GM20000 (cell line): ENCODE results near the gene SHPK.

Source experiments
- DNase-seq: peaks from one replicate; pipeline ENCODE4 v3.0.0; 2012; ENCODE audit warnings: low spot score
- TF ChIP-seq, protein P1 (sequence below): IDR thresholded peaks from 2 replicates; pipeline ENCODE4 v1.5.1; 2012; ENCODE audit warnings: mild to moderate bottlenecking, control low read depth; ENCODE audit errors: extremely low read depth, missing control alignments

Gene SHPK

DNA sequence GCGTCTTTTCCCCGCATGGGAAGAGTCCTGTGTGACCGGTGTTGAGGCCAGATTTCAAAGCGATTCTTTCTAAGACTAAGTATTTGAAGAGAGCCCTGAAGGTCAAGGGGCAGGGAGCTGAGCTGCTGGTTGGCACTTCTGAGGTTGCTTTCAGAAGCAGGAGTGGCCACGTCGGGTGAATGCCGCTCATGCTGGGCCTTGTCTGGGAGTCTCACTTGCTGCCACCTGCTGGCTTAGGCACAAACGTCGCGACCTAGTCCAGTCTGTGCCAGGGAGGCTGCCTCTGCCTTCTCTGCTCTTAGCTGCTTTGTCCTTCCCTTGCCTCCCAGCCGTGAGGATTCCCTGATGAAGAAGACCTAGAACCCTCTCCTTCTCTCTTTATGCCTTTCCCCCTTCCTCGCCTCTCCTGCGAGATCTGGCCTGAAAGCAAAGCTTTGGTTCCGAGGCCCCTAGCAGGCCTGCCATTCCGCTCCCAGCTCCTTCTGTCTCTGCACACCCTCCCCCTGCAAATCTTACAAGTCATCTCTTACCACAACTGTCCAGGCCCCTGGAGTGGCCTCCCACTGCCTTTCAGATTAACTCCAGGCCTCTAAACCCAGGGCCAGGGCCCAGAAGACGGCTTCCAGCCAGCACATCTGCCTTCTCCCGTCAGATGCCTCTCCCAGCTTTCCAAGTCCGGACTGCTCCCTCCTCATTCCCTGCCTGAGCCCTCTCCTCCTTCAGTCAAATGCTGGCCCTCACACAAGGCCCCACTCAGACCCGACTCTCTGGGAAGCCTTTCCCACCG lies 11.9 kb upstream of the SHPK start:
- DNase-seq, result no peak
- TF ChIP-seq, protein P1, sequence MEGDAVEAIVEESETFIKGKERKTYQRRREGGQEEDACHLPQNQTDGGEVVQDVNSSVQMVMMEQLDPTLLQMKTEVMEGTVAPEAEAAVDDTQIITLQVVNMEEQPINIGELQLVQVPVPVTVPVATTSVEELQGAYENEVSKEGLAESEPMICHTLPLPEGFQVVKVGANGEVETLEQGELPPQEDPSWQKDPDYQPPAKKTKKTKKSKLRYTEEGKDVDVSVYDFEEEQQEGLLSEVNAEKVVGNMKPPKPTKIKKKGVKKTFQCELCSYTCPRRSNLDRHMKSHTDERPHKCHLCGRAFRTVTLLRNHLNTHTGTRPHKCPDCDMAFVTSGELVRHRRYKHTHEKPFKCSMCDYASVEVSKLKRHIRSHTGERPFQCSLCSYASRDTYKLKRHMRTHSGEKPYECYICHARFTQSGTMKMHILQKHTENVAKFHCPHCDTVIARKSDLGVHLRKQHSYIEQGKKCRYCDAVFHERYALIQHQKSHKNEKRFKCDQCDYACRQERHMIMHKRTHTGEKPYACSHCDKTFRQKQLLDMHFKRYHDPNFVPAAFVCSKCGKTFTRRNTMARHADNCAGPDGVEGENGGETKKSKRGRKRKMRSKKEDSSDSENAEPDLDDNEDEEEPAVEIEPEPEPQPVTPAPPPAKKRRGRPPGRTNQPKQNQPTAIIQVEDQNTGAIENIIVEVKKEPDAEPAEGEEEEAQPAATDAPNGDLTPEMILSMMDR, result peak; percentile 27

DNA sequence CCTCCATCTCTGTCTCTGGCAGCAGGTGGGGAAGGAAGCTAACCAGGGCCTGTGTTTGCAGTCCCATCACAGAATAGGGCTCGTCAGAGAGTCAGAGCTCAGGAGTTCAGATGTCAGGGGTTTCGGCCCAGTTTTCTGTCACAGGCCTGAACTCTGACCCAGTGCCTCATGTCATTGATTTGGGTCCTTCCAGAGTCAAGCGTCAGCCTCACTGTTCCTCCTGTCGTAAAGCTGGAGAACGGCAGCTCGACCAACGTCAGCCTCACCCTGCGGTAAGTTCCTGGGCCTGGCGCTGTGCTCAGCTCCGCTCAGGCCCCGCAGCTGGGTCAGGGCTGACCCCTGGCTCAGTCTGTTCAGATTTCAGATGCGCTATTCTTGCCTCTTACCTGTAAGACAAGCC lies 11.2 kb upstream of the SHPK start:
- no peak for DNase-seq
- TF ChIP-seq, protein P1, result no peak

DNA sequence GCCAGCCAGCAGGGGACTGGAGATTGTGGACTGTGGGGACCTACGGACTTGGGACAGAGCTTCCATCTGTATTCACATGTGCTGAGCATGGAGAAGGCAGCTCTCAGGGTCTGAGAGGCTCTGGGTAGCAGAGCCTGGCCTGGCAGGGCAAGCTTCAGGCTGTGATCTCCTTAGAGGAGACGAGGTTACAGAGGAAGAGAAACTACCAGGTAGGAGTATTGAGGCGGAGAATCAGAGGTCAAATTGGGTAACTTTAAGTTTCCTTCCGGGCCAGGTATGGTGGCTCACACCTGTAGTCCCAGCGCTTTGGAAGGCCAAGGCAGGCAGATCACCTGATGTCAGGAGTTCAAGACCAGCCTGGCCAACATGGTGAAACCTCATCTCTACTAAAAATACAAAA lies 9.3 kb upstream of the SHPK start:
- no peak for DNase-seq
- TF ChIP-seq, protein P1, result no peak

DNA sequence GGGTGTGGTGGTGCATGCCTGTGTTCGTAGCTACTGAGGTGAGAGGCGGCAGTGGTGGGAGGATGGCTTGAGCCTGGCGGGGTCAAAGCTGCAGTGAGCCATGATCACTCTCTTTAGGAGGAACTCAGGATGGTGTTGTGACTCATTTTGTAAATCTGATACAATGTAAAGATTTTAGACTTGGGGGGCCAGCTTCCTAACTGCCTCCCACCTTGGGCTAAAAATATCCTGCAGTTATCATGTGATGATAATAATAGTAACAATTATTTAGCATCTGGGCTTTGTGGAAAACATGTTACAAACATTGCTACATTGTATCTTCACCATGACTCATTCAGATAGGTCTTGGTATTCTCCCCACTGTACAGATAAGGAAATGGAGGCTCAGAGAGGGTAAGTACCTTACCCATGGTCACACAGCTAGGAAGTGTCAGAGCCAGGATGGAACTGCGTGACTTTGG lies 7.9 kb upstream of the SHPK start:
- DNase-seq, result no peak
- TF ChIP-seq, protein P1, result no peak

DNA sequence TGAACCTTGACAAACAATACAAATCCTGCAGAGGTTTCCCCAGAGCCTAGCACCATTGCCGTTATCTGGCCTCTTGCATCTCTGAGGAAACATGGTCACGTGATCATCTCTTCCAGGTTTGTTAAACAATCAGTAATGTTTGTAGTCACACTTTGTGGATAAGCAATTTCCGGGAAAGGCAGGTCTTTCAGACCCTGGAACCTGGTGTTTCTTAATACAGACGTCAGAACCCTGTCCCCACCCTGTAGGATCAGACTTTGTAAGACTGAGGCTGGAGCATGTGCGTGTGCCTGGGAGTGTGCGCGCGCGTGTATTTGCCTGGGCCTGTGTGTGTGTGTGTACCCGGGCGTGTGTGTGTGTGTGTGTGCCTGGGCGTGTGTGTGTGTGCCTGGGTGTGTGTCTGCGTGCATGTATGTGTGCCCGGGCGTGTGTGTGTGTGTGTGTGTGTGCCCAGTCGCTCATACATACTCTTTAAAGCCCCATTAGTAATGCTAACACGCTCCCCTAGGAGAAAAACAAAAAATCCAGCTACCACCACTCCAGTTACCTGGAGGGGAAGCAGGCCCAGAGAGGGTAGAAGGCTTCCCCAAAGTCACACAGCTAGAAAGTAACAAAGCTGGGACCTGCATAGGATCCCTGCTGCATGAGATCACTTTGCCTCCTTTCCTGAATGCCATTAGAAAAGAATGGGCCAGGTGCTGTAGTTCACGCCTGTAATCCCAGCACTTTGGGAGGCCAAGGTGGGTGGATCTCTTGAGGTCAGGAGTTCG lies 5.9 kb upstream of the SHPK start:
- TF ChIP-seq, protein P1, result no peak
- DNase-seq, result no peak

DNA sequence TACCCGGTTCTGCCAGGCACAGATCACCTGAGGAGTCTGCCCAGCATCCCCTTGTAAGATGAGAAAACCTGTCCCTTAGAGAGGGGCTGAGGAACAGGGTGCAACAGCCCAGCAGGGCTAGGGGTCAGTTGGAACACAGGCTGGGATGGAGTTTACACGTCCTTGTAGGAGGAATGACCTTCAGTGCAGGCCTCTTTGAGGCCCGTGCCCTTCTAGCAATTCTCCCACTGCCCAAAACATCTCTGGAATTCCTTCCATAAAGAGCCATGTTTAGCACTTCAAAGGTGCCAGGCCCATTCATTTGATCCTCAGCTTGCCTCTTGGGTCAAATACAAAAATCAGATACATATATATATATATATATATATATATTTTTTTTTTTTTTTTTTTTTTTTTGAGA lies 5.0 kb upstream of the SHPK start:
- TF ChIP-seq, protein P1, result no peak
- no peak for DNase-seq

DNA sequence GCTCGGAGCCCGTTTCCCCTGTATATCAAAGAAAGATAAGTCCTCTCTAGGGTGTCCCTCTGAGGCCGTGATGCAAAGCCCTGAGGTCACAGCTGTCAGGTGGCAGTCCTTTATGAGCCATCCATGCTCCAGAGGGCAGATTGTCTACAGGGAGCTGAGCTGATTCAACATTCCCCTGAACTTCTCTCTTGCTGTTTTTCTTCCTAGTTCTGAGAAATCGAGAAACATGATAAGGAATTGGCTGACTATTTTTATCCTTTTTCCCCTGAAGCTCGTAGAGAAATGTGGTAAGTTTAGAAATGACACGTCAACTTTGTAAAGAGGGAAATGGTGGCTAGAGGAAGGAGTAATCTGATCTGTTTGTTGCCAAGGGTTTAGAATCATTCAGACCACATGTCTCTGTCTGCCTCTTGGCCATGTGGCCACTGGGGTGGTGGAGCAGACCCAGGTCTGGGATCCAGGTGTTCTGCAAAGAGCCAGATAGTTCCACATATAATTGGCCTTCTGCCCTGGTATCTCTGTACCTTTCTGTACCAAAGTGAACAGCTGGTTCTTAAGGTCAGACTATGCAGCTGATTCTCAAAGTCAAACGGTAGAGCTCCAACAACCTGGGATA lies 4.0 kb upstream of the SHPK start:
- TF ChIP-seq, protein P1, result no peak
- DNase-seq, result no peak
